ENCODE data around the gene CLPTM1L.

DNA sequence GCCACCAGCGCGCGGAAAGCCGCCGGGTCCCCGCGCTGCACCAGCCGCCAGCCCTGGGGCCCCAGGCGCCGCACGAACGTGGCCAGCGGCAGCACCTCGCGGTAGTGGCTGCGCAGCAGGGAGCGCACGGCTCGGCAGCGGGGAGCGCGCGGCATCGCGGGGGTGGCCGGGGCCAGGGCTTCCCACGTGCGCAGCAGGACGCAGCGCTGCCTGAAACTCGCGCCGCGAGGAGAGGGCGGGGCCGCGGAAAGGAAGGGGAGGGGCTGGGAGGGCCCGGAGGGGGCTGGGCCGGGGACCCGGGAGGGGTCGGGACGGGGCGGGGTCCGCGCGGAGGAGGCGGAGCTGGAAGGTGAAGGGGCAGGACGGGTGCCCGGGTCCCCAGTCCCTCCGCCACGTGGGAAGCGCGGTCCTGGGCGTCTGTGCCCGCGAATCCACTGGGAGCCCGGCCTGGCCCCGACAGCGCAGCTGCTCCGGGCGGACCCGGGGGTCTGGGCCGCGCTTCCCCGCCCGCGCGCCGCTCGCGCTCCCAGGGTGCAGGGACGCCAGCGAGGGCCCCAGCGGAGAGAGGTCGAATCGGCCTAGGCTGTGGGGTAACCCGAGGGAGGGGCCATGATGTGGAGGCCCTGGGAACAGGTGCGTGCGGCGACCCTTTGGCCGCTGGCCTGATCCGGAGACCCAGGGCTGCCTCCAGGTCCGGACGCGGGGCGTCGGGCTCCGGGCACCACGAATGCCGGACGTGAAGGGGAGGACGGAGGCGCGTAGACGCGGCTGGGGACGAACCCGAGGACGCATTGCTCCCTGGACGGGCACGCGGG, 49.9 kb downstream of the CLPTM1L start, which contains the start of gene TERT:
- TF ChIP-seq POLR2A (IDR thresholded peaks at IDR 0.05), result no peak
- no peak for TF ChIP-seq CTCF (IDR thresholded peaks at IDR 0.05)

All from breast epithelium (tissue), 3 donors.